Measurements from ENCODE around the gene PDE1A. TPM values are rescaled to one million over a fixed set of nuclear protein-coding genes. Genes with fewer than 3 reads are reported as not detected.
A peak's percentile ranks its signal among the peaks of the same experiment; 100 is the strongest.

PDE1A gene
- total and polyA plus RNA-seq, 4 donors: 0.64 to 5.2 (median 1.7) TPM

GRCh38 chr2:182446087-182446486 is 19.3 kb upstream of the PDE1A start:
- Histone ChIP-seq H3K36me3 (ENCODE audit: control insufficient read depth in 4 of 4, insufficient read depth in 3 of 4, low read depth in 1 of 4, low read length in 3 of 4) (no peaks in the 10 kb centered on the region), H3K27me3 (ENCODE audit: control insufficient read depth in 4 of 4, insufficient read depth in 4 of 4, low read length in 3 of 4) (no peaks in the 10 kb centered on the region), H3K4me1 (ENCODE audit: control insufficient read depth in 4 of 4, insufficient read depth in 4 of 4, low read length in 3 of 4) (no peaks in the 10 kb centered on the region), H3K27ac (ENCODE audit: low read depth in 1 of 2, low read length in 2 of 2) (no peak overlapping the region), H3K4me3 (ENCODE audit: low read depth in 1 of 3, low read length in 3 of 3) (no peak overlapping the region), H3K9me3 (ENCODE audit: control insufficient read depth in 4 of 4, low read length in 3 of 4) (no peaks in the 10 kb centered on the region), H3K9ac (ENCODE audit: low read depth in 1 of 2, low read length in 2 of 2) (no peak overlapping the region)
- TF ChIP-seq HNF4A (conservative IDR thresholded peaks at IDR 0.05) (no peak), NR2F2 (IDR thresholded peaks at IDR 0.05) (peak; percentile 10)
- DNase-seq (ENCODE audit: low spot score): no peak

- WGBS: 41% methylated on average over 4 of the region's 4 CpGs
Measured at GRCh38 chr2:182445391-182445965, 18.6 kb upstream of the PDE1A start.

More at GRCh38 chr2:182445391-182445965, 18.6 kb upstream of the PDE1A start:
- no peaks in the 10 kb centered on the region for H3K9me3 ChIP-seq (ENCODE audit: control insufficient read depth in 4 of 4, low read length in 3 of 4)
- DNase-seq (ENCODE audit: low spot score): no peak
- H3K4me1 ChIP-seq (ENCODE audit: control insufficient read depth in 4 of 4, insufficient read depth in 4 of 4, low read length in 3 of 4): no peaks in the 10 kb centered on the region
- no peak for TF ChIP-seq CTCF (IDR thresholded peaks at IDR 0.05; ENCODE audit: low read depth, low read length, missing input control)
- no peak for TF ChIP-seq ZBTB33 (IDR thresholded peaks at IDR 0.05)
- TF ChIP-seq ATF3 (IDR thresholded peaks at IDR 0.05): no peak
- no peak for TF ChIP-seq RAD21 (IDR thresholded peaks at IDR 0.05)
- TF ChIP-seq HNF4A (conservative IDR thresholded peaks at IDR 0.05): no peak
- TF ChIP-seq HNF4G (IDR thresholded peaks at IDR 0.05): no peak
- TF ChIP-seq FOXA1 (IDR thresholded peaks at IDR 0.05): no peak
- no peak for TF ChIP-seq FOXA2 (IDR thresholded peaks at IDR 0.05)
- TF ChIP-seq YY1 (IDR thresholded peaks at IDR 0.05): no peak
- TF ChIP-seq NR2F2 (IDR thresholded peaks at IDR 0.05): no peak
- TF ChIP-seq JUND (IDR thresholded peaks at IDR 0.05): no peak
- no peak for TF ChIP-seq RXRA (IDR thresholded peaks at IDR 0.05)
- no peak for TF ChIP-seq EGR1 (IDR thresholded peaks at IDR 0.05; ENCODE audit: low read depth in 2 of 2)
- no peak for TF ChIP-seq REST (IDR thresholded peaks at IDR 0.05)
- no peak for TF ChIP-seq MAX (IDR thresholded peaks at IDR 0.05)
- TF ChIP-seq SP1 (IDR thresholded peaks at IDR 0.05): no peak
- no peak for TF ChIP-seq GABPA (IDR thresholded peaks at IDR 0.05 in 1 of 2, conservative IDR thresholded peaks at IDR 0.05 in 1 of 2)
- TF ChIP-seq TAF1 (conservative IDR thresholded peaks at IDR 0.05): no peak
- H3K27me3 ChIP-seq (ENCODE audit: control insufficient read depth in 4 of 4, insufficient read depth in 4 of 4, low read length in 3 of 4): no peaks in the 10 kb centered on the region
- H3K27ac ChIP-seq (ENCODE audit: low read depth in 1 of 2, low read length in 2 of 2): no peak overlapping the region
- no peak overlapping the region for H3K4me3 ChIP-seq (ENCODE audit: low read depth in 1 of 3, low read length in 3 of 3)
- no peaks in the 10 kb centered on the region for H3K36me3 ChIP-seq (ENCODE audit: control insufficient read depth in 4 of 4, insufficient read depth in 3 of 4, low read depth in 1 of 4, low read length in 3 of 4)
- no peak overlapping the region for H3K9ac ChIP-seq (ENCODE audit: low read depth in 1 of 2, low read length in 2 of 2)
